B cell (primary cell): Measurements from ENCODE around the gene HYDIN.
"Not testable (repeated sequence)": the region's sequence is repeated elsewhere in the genome, so short reads cannot be mapped to it uniquely, and the experiment has no call there.

Experiments
- EZH2 ChIP-seq: IDR thresholded peaks from 2 replicates; pipeline ENCODE4 v1.6.1; 2012; ENCODE audit warnings: borderline replicate concordance, low read depth, mild to moderate bottlenecking, moderate library complexity, low read length; ENCODE audit not compliant: insufficient read depth, poor library complexity, severe bottlenecking
- TF ChIP-seq, protein P1 (sequence below): fragments of 200-600 bp; IDR thresholded peaks from one replicate; pipeline ENCODE4 v1.8.0; 2022; ENCODE audit warnings: antibody characterized with exemption, mild to moderate bottlenecking

DNA sequence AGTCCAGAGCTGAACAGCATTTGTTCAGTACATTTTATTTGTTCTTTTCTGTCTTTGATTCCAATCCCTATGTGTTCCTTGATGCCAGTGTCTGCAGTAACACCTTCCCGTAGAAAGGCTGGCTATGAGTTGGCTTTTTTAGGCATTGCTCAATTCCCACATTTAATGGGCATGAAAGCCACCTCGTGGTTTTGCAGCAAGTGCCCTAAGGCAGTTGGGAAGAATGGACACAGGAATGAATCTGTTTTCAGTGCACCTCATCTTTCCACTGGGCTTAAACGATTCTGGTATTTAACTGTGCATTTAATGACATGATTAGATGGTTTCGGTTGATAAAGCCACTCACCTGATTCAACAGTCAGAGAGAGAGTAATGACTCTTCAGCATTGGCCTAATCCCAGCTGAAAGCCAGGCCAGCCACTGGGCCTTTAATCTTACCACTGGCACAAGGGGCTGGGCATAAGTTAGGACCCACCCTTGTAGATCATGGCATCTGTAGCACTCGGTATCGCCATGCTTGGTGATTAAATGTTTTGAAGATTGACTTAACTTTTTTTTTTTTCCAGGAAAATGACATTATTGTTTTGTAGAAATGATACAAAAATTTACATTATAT, 211.3 kb downstream of the HYDIN start:
- TF ChIP-seq EZH2, result not testable (repeated sequence)
- TF ChIP-seq, protein P1, sequence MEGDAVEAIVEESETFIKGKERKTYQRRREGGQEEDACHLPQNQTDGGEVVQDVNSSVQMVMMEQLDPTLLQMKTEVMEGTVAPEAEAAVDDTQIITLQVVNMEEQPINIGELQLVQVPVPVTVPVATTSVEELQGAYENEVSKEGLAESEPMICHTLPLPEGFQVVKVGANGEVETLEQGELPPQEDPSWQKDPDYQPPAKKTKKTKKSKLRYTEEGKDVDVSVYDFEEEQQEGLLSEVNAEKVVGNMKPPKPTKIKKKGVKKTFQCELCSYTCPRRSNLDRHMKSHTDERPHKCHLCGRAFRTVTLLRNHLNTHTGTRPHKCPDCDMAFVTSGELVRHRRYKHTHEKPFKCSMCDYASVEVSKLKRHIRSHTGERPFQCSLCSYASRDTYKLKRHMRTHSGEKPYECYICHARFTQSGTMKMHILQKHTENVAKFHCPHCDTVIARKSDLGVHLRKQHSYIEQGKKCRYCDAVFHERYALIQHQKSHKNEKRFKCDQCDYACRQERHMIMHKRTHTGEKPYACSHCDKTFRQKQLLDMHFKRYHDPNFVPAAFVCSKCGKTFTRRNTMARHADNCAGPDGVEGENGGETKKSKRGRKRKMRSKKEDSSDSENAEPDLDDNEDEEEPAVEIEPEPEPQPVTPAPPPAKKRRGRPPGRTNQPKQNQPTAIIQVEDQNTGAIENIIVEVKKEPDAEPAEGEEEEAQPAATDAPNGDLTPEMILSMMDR, result not testable (repeated sequence)
